Vagina (tissue), 2 donors: ENCODE measurements around the gene PINK1.

Experiments used
- POLR2A ChIP-seq, 2 donors: fragments of 450-650 bp; IDR thresholded peaks; one replicate each; pipeline ENCODE4 v1.6.1; 2017; ENCODE audit warnings: antibody characterized with exemption in 2 of 2, mild to moderate bottlenecking in 2 of 2, moderate library complexity in 2 of 2
- POLR2AphosphoS5 ChIP-seq, 2 donors: sonication (generic); formaldehyde crosslinking; IDR thresholded peaks; one replicate each; pipeline ENCODE4 v1.9.0; 2017; ENCODE audit warnings: antibody characterized with exemption in 2 of 2, mild to moderate bottlenecking in 2 of 2, low read depth in 1 of 2; ENCODE audit not compliant: insufficient read depth in 1 of 2
- TF ChIP-seq, protein P1 (sequence below), 3 experiments: fragments of 450-650 bp in 2 of 3; fragments of 200-600 bp in 1 of 3; sonication (generic) in 1 of 3; IDR thresholded peaks; one replicate each; pipeline ENCODE4 v1.5.1; 2017 to 2019; ENCODE audit warnings: antibody characterized with exemption in 3 of 3, mild to moderate bottlenecking in 2 of 3, moderate library complexity in 2 of 3

DNA sequence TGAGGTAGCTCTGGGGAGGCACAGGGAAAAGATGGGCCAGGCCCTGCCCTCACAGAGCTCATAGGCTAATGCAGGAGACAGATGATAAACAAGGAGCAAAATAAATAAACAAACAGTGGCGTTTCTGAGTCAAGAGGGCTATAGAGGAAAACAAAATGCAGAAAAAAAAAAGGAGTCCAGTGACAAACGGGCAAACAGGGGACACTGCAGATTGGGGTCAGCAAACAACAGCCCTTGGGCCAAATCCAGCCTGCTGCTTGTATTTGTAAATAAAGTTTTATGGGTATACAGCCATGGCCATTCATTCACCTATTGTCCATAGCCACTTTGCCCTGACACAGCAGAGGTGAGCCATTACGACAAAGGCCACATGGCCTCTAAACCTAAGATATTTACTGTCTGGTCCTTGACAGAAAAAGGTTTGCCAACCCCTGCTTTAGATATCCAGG is 19.1 kb upstream of the PINK1 start:
- TF ChIP-seq, protein P1, sequence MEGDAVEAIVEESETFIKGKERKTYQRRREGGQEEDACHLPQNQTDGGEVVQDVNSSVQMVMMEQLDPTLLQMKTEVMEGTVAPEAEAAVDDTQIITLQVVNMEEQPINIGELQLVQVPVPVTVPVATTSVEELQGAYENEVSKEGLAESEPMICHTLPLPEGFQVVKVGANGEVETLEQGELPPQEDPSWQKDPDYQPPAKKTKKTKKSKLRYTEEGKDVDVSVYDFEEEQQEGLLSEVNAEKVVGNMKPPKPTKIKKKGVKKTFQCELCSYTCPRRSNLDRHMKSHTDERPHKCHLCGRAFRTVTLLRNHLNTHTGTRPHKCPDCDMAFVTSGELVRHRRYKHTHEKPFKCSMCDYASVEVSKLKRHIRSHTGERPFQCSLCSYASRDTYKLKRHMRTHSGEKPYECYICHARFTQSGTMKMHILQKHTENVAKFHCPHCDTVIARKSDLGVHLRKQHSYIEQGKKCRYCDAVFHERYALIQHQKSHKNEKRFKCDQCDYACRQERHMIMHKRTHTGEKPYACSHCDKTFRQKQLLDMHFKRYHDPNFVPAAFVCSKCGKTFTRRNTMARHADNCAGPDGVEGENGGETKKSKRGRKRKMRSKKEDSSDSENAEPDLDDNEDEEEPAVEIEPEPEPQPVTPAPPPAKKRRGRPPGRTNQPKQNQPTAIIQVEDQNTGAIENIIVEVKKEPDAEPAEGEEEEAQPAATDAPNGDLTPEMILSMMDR (IDR thresholded peaks at IDR 0.05): no peak
- TF ChIP-seq POLR2A (IDR thresholded peaks at IDR 0.05) (no peak), POLR2AphosphoS5 (IDR thresholded peaks at IDR 0.05; ENCODE audit: insufficient read depth in 1 of 2, low read depth in 1 of 2) (no peak)
